GM21360 (cell line): ENCODE results near the gene ZNF385C.
"Not testable (repeated sequence)": the region's sequence is repeated elsewhere in the genome, so short reads cannot be mapped to it uniquely, and the experiment has no call there.

Source experiments
- ATAC-seq: cut with Tn5 transposase; IDR thresholded peaks from one replicate; pipeline ENCODE4 v1.9.1; 2021; ENCODE audit warnings: mild to moderate bottlenecking, moderate library complexity; ENCODE audit not compliant: unreplicated experiment

The ZNF385C gene

DNA sequence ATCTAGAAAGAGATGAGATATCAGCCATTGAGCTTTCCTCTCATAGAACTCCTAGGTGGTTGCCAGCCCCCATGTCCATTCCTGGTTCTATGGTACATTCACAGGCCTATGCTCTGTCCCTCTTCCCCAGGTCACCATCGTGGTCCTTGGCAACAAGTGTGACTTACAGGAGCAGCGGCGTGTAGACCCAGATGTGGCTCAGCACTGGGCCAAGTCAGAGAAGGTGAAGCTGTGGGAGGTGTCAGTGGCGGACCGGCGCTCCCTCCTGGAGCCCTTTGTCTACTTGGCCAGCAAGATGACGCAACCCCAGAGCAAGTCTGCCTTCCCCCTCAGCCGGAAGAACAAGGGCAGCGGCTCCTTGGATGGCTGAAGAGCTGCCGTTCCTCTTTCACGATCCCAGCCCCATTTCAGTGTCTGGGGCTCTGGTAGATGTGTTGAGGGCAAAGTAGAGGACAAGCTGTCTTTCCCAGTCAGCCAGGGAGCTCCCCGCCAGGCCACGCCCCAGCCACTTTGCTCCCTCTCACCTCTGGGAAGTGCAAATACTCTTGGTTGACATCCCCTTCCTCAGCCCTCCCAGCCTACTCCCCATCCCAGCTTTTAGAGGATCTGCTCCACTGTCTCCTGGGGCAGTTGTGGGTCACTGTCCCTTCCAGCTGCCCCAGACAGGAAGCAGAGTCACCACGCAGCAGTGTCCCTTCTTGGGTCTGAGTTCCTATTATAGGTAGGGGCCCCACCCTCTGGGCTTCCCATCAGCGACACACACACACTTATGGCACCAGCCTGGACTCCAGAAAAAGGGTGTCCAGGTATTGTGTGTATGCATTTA lies 74.5 kb downstream of the ZNF385C start:
- no peak for ATAC-seq

DNA sequence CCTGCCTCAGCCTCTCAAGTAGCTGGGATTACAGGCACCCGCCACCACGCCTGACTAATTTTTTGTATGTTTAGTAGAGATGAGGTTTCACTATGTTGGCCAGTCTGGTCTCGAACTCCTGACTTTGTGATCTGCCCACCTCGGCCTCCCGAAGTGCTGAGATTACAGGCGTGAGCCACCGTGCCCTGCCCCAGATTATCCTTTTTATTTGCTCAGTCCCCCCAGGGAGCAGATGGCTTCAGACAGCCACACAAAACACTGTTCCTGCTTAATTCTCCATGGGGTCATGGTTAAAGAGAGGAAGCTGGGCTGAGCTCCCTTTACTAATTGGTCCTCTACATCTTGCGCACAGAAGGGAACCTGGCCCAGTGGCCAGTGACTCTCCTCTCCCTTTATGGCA lies 77.4 kb downstream of the ZNF385C start:
- ATAC-seq: not testable (repeated sequence)

DNA sequence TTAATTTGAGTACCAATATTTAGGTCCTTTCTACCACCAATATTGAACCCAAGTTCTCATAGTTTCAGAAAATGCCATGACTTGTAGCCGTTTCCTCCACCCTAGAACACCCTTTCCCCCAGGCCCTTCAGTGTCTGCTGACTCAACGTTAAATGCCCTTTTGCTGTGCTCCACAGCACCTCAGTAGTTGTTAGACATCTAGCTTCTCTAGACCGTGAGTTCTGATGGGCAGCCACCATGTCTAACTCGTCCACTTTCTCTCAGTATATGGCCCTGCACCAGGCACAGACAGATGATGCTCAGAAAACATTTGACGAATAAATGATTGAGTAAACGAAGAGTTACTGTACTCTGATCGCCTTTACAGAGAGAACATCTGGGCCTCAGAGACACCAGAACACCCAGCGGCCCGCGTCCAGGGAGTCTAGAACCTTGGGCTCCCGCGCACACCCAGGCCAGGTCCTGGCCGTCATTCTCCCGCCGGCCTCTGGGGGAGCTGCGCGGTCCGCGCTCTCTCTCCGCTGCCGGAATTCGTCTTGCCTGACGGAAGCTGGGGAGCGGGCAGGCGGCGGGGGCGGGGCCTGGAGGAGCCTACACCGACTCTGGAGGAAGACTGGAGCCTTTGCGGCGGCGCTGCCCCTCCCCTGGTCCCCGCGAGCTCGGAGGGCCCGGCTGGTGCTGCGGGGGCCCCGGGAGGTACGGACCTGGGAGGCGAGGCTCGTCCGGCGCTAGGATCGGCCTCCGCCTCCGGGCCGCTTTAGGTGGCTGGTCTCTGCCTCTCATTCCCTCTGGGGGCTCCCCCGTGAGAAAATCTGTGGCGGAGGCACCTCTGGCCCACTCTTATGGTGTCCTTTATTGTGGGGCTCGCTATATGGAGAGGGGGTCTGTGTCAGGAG lies 78.5 kb downstream of the ZNF385C start, which contains the start of gene NKIRAS2:
Gene NKIRAS2, plus strand, starts transcription at position 582 of the 896 bp plus-strand sequence. CDS start 1,488 bp downstream, outside the sequence.
- peak; percentile 52 for ATAC-seq

DNA sequence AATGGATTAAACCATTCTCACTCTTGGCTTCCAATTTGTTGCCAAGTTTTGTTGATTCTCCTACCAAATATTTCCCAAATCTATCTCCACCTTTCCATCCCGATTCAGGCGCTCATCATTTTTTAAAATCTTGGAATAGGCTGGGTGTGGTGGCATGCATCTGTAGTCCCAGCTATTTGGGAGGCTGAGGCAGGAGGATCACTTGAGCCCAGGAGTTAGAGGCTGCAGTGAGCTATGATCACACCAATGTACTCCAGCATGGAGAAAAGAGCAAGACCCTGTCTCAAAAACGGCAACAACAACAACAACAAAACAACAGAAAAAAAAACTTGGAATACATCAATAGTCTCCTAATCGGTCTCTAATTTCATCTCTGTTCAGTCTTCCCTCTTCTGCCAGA lies 79.3 kb downstream of the ZNF385C start:
- ATAC-seq: no peak

DNA sequence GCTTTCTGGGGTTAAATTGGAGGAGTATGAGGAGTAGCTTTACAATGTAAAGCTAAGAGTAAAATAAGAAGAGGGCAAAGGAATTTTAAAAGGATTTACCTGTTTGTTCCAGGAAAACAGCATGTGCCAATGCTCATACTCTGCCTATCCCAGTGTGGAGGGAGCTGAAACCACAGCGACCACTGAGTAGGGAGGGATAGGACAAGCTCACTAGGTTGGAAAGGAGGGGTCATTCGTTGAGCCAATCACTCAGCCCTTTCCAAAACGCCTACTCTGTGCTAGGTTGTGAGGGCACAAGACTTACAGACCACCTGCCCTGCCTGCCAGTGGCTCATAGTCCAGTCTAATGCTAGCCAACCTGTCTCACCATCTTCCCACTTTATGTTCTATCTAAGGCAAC lies 79.9 kb downstream of the ZNF385C start:
- no peak for ATAC-seq

DNA sequence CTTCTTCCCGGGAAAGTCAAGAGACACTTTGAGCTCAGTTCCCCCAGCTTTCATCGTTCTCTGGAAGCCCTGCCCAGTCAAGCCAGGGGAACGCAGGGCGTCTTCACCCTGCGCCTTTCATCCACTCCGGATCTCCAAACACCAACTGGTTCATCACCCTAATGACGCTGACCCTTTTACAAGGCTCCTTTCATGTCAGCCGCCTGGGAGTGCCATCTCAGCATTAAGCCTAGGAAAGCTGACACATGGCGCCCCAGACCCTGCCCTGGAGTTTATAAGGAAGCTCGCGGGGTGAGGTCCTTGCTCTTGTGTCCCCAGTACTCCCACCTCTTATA lies 80.4 kb downstream of the ZNF385C start:
- no peak for ATAC-seq

DNA sequence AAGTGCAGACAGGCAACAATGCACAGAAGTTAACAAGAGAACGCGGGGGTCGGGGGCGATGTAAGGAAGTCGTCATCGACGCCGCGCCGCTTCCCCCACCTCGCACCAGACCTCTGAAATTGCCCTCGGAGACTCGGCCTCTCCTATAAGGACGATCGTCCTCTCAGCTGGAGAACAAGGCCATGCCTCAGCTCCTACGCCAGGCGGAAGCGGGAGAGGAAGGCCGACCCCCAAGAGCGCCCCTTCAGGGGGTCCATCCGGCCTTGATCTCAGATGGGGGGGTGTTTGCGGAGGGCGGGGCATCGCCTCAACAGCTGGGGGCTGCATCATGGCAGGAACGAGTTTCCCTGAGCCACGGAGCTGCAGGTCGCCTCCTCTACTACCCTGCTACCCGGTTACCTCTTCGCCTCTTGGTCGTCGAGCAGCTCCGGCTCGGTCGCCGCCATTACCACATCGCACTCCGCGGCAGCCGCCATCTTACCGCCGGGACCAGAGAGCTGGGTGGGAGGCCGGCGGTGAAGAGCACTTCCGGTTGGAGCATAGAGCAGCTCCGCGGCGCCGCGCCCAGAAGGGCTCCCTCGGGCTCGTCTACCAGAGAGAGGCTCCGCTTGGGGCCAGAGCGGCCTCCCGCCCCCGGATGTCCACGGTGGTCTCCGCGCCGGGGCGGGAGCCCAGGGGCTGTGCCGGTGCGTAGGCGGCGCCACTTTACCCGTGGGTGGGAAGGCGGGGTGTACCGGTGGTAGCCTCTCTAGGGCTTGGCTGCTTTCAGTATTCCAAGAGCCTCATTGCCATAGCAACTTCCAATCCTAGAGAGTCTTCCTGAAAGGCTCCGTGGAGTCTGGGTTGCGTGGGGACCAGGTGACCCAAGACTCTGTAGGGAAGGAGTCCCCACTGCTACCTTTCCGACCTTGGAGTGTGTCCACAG lies 81.1 kb downstream of the ZNF385C start, which contains the start of gene DNAJC7:
Gene DNAJC7, minus strand, starts transcription at position 499 of the 925 bp plus-strand sequence. Its CDS starts 23 bp downstream, at position 476.
- peak; percentile 60 for ATAC-seq

DNA sequence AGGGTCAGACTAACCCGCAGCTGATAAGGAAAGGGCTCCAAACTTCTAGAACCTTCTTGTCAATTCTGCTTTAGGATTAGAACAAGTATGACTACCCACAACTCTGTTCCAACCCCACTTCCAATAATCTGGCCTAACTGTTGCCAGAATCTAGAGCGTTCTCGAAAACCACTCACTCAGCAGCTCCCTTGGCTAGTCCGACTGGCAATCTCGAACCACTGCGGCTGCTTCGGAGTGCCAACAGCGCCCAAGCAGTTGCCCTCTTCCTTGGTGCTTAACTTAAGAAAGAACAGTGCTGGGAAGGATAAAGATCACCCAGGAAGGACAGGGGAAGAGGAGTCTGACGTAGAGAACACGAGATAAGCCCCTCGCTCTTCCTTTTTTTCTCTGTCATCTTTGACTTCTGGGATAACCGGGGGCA lies 81.9 kb downstream of the ZNF385C start:
- ATAC-seq: no peak

DNA sequence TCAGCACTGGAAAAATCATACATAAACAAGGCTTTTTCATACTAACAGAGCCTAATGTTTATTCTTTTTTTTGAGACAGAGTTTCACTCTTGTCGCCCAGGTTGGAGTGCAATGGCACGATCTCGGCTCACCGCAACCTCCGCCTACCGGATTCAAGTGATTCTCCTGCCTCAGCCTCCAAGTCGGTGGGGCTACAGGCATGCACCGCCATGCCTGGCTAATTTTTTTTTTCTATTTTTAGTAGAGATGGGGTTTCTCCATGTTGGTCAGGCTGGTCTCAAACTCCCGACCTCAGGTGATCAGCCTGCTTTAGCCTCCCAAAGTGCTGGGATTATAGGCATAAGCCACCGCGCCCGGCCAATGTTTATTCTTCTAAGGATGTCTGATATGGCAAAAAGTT lies 84.5 kb downstream of the ZNF385C start:
- not testable (repeated sequence) for ATAC-seq

DNA sequence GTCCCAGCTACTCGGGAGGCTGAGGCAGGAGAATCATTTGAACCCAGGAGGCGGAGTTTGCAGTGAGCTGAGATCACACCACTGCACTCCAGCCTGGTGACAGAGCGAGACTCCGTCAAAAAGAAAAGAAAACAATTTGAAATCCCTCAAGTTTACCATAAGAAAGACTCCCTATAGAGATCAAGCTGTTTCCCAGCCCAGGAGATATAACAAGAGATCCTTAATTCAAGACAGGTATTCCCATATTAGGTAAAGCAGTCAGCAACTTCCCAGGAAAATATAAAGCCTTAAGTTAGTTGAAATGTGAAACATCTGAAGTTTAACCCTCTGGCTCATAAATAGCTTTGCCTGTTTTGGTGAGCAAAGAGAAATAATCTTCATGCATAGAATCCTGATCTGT lies 85.9 kb downstream of the ZNF385C start:
- ATAC-seq: not testable (repeated sequence)

DNA sequence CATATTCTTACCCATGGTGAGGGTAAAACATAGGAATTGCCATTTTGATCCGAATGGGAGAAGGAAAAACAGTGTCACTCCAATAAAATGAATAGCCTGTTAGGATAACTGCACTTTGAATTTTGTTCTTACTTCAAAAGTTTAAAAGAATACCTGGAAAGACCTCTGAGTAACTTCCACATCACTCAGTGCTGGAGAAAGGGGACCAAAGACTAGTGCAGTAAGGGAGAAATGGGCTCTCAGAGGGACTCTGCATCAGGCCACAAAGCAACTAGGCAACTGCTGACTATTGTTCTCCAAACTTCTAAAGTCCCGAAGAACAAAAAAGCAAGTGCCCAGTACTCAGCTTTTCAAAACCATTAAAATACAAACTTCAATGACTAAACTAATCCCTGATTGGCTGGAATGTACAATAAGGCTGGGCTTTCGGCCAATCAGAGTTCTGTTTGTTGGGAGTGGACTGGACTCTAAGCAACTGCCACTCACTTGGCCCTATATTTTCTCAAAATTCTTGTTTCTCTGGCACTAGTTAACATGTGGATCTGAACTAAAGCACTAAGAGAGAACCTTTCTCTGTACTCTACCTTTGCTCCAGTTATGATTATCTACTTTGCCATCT lies 87.3 kb downstream of the ZNF385C start:
- ATAC-seq: no peak

DNA sequence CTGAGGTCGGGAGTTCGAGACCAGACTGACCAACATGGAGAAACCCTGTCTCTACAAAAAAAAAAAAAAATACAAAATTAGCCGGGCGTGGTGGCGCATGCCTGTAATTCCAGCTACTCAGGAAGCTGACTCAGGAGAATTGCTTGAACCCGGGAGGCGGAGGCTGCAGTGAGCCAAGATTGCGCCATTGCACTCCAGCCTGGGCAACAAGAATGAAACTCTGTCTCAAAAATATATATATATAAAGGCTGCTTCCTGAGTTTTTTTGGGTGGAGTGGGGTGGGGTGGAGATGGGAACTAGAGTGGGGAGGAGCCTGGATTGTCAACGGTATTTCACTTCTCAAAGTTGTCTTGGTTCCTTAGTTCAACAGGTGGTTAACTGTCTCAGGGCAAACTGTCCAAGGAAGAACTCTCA lies 88.0 kb downstream of the ZNF385C start:
- not testable (repeated sequence) for ATAC-seq

DNA sequence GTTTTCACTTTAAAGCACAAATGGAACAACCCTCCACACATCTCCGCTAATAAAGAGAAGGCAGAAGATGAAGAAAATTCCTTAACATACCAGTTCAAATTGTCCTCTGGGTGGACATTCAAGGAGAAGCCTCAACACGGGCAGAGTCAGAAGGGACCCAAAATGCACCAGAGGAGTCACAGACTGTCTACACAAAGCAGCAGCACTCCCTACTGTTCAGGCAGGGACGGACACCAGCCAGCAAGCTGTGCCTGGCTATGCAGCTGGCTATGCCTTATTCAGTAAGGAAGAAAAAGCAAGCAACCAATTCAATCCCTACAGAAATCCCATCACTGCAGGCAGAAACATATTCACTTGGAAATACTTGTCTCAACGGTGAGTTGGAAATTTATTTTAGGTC lies 89.1 kb downstream of the ZNF385C start:
- ATAC-seq: no peak

DNA sequence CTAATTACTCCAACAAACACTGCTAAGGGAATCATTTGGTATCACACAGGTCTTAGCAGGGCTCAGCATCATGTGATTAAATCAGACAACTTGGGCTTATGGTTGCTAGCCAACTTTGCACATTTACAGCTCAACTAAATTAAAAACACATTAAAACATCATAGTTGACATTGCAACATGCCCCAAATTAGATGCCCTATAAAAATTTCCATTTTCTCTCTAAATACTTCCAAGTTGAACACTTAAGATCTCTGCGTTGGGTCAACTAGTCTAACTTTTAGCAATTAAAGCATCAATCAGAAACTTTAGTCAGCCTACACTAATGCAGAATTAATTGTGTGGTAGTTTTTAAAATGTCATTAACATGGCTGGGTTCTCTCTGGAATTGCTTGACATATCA lies 93.1 kb downstream of the ZNF385C start:
- ATAC-seq: no peak

DNA sequence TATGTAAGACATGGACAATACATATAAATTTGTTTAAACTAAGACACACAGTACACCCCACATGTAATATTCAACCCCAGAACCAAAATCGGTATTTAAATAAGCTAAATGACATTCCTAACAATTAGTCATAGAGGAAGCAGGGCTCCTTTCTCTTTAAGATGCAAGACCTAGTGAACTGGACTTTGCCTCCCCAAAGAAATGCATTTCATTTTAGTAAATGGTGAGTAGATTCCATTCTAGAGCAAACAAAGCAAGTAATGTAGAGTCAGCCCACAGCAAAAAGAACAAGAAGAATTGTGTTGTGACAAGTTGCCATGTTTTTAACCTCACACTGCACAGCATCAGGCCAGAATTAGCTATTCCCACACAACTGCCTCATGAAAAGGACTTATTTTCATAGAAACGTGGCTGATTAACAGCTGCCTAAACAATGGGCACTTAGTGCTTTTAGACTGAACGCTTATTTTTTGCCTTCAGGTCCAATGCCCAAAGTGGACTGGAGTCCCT lies 95.4 kb downstream of the ZNF385C start:
- no peak for ATAC-seq

DNA sequence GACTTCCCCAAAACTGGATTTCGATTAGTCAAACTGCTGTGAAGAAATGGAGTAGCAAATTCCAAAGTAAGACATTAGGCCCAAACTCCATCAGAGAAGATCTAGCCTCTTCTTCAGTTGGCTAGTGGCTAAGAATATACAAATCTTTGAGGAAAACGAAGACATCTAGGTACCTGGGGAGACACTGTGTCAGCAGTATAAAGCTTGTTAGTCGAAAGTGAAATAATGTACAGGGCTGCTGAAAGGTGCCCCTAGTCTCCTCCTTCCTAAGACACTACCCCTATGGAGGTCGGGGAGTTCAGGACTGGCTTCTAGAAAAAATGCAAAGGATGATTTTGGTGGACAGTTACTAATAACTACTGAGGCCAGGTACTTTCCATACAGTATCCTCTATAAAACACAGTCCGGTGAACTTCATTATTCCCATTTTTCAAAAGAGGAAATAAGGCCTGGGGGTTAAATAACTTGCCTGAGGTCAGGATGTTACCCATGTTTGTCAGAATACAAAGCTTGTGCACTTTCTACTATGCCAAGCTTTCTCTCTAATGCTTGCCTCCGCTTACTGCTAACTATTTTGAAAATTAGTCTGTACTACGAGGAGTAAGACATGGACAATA lies 96.0 kb downstream of the ZNF385C start:
- ATAC-seq: no peak

DNA sequence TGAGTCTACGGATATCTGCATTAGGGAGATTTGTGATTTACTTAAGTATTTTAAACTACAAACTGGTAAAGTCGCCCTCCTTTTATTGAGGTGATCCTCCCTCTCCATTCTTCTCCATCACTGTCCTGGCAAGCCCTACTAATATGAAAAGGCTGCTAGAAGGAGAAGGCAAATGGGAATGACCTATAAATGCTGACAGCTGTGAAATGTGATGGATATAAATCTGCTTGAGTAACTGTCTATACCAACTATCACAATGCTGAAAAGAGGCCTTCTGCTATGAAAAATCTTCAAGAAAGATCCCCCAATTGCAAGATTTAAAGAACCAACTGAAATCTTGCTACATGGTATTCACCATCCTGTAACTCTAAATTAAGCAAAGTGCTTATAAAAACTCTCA lies 96.5 kb downstream of the ZNF385C start:
- ATAC-seq: no peak

DNA sequence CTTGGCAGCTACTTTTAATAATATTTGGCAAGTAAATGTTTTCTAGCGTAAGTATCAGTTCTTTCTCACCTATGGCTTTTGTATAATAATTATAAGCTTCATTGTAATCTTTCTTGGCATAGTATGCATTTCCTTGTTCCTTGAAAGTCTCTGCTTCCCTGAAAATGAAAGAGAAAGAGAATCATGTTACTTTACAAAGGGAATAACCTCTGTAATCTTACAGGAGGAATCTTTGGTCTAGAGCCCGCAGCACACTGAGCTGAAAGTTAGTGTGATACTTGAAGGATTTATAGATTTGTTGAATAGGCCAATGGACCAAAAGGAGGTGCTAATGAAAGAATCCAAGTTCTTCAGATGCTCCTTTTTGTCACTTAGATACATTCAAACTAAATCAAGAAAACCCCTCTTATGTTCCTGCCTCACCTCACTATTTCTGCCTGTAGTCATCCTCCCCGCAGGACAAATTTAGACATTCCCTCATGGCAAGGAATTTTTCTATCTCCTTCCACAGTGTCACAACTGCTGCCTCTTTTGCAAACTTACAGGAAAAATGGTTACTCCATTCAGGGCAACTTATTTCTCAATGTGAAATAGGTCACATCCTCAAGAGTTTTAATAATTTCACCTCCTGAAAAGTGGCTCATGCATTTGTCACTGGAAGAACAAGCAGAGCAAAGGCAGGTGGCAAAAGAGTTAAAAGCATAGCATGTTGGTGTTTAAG lies 97.7 kb downstream of the ZNF385C start:
- ATAC-seq: no peak

DNA sequence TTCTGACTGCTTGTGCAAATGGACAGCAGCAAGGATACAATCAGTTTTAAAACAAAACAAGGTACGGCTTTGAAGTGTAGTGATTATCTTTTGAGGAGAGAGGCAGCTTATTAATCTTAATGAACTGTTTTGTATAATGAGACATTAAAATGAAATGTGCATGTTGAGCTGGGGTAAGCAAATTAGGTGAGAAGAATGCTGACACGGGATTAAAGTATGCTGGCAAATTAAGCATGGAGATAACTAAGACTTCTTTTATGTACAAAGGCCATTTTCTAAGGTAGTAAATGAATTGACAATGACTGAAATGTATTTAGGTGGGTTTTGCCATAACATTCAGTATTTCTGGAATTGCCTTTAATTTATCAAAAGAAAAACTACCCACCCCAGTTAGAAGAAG lies 99.8 kb downstream of the ZNF385C start:
- ATAC-seq: no peak
